ENCODE data around the gene CARD11.
"Not testable (repeated sequence)": the region's sequence is repeated elsewhere in the genome, so short reads cannot be mapped to it uniquely, and the experiment has no call there.

The CARD11 gene

GRCh38 chr7:2923291-2923781, 120.3 kb downstream of the CARD11 start:
- DNase-seq = no peak

GRCh38 chr7:2922866-2923265, 120.8 kb downstream of the CARD11 start:
- no peak for DNase-seq

- DNase-seq = no peak
These were observed 121.3 kb downstream of the CARD11 start for GRCh38 chr7:2922348-2922691.

DNA sequence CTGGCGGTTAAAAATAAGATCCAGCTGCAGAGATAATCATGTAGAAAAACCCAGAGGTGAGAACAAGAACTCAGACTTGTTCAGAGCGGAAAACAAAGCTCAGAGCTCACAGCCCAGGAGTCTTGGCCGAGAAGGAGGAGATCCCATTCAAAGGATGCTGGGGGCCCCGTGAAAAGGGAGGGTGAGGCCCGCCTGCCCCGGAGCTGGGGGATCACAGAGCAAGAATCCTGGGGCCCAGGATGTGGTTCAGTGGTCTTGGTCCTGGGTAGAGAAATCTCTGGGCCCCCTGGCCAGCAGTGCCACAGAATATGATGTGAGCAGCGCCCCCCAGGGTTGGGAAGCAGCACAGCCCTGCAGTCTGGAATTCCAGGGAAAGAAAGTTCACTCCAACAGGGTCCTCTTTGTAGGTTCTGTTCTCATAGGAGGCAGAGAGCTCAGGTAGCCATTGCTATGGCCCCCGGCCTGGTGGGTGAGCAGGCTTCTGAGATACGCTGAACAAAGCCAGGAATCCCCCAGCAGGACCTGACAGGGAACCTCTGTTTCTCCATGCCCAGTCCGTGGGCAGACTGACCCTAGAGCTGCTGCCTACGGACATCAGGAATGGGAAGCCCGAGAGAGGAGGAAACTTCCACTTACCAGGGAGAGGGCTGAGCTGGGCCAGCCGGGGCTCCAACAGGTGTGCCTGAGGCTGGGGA, 121.9 kb downstream of the CARD11 start:
- DNase-seq = no peak

DNA sequence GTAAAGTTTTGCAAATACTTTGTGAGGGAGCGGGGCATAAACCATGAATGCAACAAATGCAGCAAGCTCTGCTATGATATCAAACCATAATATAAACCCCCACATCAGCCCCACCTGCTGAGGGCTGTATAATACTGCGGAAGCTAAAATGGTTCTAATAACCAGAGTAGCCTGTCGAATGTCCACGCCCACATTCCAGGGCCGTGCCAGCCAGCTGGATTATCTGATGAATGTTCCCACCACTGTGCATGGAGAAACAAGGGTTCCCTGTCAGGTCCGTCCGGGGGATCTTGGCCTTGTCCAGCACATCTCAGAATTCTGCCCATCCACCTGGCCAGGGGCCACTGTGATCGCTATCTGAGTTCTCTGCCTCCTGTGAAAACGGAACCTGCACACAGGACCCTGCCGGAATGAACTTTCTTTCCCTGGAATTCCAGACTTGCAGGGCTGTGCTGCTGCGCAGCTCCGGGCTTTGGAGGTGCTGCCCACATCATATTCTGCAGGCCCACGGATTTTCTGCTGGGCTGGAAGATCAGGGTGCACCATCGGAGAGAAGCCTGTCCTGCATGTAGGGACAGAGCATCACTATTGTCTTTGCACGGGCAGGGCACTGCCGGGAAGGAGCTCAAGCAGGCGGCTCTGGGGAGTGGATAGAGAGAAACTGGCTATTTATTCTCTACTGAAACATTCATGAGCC, 122.6 kb downstream of the CARD11 start:
- no peak for DNase-seq

- DNase-seq = not testable (repeated sequence)
These were observed 123.2 kb downstream of the CARD11 start for GRCh38 chr7:2920480-2920879.

- DNase-seq = no peak
These were observed 123.6 kb downstream of the CARD11 start for GRCh38 chr7:2920041-2920440.

GRCh38 chr7:2919256-2919655, 124.4 kb downstream of the CARD11 start:
- no peak for DNase-seq

GRCh38 chr7:2918406-2918805, 125.3 kb downstream of the CARD11 start:
- no peak for DNase-seq

DNA sequence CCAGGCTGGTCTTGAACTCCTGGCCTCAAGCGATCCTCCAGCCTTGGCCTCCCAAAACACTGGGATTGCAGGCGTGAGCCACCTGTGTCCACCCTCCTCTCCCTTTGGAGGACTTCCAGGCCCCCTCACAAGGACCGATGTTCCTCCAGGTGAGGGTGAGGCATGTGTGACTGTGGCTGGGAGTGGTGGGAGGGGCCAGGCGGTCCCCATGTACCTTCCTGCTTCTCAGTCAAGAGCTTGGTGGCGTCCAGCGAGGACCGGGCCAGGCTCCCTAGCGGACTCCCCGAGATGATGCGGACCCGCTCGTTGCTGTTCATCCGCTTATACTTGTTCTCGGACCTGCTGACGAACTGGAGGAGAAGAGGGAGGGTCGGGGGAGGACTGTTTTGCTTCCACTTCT, 128.6 kb downstream of the CARD11 start:
- DNase-seq = no peak

DNA sequence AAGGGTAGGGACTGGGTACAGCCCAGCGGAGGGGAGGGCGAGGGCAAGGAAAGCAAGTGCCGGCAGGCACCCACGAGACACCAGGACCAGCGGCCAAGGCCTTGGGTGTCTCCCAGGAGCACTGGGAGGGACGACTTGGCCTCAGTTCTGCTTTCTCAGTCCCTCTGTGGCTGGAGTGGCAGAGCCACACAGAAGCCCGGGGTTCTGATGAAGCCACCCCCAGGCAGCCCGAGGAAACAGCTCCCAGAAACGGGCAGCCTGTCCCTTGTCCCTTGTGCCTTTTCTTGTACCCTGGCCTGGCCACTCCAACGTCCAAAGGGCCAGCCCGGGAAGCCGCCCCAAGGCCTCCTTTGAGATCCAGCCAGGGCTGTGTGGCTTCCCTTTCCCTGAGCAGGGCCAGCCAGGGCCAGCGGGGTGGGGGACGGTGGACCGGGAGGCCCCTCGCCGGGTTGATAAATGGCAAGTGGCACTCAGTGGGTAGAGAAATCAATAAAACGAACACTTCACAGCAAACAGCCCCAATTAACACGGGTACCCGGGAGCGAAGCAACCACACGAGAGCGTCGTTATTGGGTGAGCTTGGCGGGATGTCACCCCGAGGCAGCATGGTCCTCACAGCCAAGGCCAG, 129.8 kb downstream of the CARD11 start:
- DNase-seq = no peak

DNA sequence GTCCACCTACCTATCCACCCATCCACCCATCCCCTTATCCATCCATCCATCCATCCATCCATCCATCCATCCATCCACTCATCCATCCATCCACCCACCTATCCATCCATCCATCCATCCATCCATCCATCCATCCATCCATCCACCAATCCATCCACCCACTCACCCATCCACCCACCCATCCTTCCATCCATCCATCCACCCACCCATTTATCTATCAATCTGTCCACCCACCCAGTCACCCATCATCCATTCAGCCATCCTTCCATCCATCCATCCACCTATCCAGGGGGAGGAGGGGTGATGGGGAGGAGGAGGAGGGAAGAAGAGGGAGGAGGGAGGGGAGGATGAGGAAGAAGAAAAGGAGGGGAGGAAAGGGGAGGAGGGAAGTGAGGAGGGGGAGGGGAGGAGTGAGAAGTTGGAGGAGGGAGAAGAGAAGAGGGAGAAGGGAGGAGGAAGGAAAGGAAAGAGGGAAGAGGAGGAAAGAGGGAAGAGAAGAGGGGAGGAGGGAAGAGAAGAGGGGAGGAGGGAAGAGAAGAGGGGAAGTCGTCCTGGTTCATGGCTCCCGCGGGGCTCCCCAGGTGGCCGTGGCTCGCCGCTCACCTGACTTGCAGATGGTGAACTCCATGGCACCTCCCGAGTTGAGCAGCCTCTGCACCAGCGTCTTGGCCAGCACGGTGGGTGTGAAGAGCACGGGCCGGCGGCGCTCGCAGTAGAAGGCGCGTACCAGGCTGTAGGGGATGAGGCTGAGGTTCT, 130.8 kb downstream of the CARD11 start:
- no peak for DNase-seq

DNA sequence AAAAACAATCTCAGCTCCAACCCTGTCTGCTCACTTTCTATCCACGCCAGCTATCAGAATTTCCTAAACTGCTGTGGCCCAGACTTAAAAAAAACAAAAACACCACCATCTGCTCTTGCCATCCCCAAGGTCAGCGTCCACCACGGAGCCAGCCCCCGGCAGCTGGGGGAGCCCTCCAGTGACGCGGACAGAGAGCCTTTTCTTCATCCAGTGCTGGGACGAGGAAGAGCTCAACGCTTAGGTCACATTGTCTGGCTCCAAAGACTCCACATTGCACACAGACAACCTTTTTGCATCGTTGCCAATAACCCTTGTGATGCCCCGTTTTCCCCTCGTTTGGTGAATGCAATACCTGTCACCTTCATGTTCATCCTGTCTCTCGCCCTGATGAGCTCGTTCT, 132.2 kb downstream of the CARD11 start:
- DNase-seq = no peak

GRCh38 chr7:2909471-2910039, 134.1 kb downstream of the CARD11 start:
- DNase-seq = no peak

DNA sequence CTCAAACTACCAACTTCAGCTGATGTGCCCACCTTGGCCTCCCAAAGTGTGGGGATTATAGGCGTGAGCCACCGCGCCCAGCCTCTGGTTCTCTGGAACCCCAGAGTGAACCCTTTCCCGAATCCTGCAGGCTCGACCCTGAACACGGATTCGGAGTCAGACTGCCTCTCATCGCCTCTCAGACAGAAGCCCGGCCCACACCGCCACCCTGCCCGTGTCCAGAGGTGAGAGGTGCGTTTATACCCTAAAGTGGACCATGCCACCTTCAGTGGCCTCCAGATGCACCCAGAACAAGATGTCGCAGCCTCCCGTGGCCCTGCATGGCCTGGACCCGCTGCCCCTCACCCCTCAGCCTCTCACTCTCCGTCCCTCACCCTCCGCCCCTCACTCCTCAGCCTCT, 134.6 kb downstream of the CARD11 start:
- no peak for DNase-seq

DNA sequence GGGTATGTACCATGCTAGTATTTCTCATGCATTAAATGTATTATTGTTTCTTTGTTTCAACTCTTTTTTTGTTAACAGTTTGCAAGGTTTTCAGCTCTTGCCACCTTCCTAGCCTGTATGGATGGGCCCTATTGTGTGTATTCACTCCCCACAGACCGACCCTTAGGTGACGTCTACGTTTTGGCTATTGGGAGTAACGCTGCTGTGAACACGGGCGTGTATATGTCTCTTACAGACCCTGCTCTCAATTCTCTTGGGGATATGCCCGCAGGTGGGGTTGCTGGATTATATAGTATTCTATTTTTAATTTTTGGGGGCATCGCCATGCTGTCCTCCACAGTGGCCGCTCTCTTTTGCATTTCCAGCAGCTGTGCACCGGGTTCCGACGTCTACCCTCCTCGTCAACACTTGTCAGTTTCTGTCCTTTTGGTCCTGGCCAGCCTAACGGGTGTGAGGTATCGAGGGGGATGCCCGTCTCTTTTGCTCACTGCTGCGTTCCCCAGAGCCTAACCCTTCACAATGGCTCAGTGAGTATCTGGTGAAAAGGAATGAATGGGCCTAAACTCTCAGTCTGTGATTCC, 135.5 kb downstream of the CARD11 start:
- DNase-seq = no peak

- DNase-seq = no peak
These were observed 137.3 kb downstream of the CARD11 start for GRCh38 chr7:2906197-2906931.

- DNase-seq = no peak
These were observed 138.2 kb downstream of the CARD11 start for GRCh38 chr7:2905500-2905899.

DNA sequence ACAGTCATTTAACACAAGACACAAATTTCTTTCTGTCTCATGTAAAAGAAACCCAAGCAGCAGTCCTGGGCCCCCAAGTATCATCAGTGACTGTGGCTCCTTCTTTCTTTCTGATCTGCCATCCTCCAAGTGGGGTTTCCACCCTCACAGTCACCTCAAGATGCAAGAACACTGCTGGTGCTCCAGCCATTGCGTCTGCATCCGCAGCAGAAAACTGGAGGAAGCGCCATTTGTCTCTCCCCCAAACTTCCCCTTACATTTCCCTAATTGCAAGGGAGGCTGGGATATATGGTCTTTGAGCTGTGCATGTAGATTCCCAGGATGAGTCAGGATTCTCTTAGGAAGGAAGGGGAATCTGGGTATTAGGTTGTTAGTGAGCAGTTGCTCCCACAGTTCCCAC, 138.6 kb downstream of the CARD11 start:
- DNase-seq = no peak

DNA sequence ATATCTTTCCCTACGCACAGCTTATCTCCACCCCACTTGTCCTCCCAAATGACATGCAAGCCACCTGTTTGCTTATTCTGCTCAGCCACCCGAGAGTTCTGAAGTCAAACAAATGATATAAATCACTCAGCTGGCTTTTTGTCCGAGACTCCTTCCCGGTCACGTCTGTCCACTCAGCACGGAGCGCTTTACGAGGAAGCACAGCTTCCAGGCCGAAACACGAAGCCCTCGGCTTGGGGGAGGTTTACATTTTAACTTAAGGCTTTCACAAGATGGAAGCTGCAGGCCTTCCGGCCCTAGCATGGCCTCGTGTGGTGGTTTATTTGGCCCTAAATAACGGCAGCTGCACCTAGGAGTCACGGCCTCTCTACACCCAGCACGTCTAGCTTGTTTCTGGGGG, 139.5 kb downstream of the CARD11 start:
- DNase-seq = no peak

DNA sequence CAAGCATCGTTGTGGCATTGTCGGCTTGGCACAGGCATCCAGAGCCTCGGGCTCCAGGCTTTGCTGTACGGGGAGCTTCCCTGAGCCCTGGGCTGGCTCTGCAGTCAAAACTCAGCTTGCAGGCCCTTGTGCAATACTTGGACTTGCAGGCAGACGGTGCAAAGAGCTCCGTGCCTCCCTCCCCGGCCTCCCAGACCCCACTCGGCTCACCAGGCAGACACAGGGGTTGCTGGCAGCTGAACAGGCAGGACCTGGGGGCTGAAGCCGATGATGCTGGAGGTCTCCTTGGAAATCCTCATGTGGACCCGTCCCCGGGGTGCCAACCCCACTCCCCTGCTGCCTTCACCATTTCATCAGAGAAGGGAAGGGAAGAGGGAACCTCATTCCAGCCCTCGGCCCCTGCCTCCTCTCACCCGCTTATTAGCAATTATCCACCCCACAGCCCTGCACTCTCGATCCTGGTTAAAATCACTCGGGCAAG, 139.9 kb downstream of the CARD11 start:
- no peak for DNase-seq

DNA sequence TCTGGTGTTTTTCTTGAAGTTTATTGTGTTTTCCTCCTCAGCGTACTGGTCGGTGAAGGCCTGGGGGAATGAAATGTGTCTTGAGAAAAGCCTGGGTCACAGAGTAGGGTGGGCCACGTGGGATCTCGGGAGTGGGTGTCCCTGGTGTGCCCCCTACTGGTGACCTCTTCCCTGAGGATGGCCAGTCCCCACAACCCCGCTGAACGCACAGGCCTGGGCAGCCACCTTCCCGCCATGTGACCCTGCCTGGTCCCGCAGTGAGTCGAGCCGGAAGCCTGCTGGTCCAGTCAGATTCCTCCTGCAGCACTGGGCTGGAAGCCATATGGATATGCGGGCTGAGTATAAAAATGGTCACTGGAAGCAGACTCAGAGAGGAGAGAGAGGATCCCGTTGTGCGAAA, 146.6 kb downstream of the CARD11 start:
- DNase-seq = no peak
